HepG2 (cell line): ENCODE data around the gene DPP8. TPM values are rescaled to one million over a fixed set of nuclear protein-coding genes. Genes with fewer than 3 reads are reported as not detected.

Source experiments
- ATAC-seq: fragments of 200-7000 bp; cut with Tn5 transposase; 3 replicates; pipeline ENCODE4 v1.9.1; 2020; ENCODE audit warnings: mild to moderate bottlenecking, moderate library complexity
- BruUV-seq: library from RNA; stranded (reverse); fragments of 400-500 nt; replicated peaks from 2 replicates; lab custom pipeline; 2021; lab: Mats Ljungman, UMichigan
- CTCF ChIA-PET: fragments of 300-600 bp; formaldehyde crosslinking; extraction: SDS; loops from one replicate; lab custom pipeline; 2021; ENCODE audit warnings: low total read pairs, inconsistent platforms, low intra/inter-chr PET ratio; lab: Yijun Ruan, JAX
- POLR2A ChIA-PET: fragments of 350-600 bp; sonication (Branson Sonifier 250); formaldehyde crosslinking; loops from one replicate; lab custom pipeline; 2020; ENCODE audit warnings: antibody characterized with exemption, inconsistent platforms; lab: Yijun Ruan, JAX
- DNase-seq: peaks from one replicate; pipeline ENCODE4 v3.0.0-alpha.2; 2015; ENCODE audit warnings: low spot score
- FAIRE-seq: peaks from 3 replicates; lab custom pipeline; 2011; peaks lifted over from hg19 to GRCh38; lab: Jason Lieb, UNC
- H2AFZ ChIP-seq: one replicate; pipeline ENCODE4 v1.6.1; 2011; ENCODE audit warnings: low read length, inconsistent platforms
- H3K27ac ChIP-seq: fragments of 300-600 bp; 3 replicates; pipeline ENCODE4 v1.8.0; 2011; ENCODE audit warnings: mixed run types, mild to moderate bottlenecking, mixed read lengths, low read length, inconsistent platforms; ENCODE audit not compliant: insufficient read depth; ENCODE audit errors: extremely low read length
- H3K27me3 ChIP-seq, 2 experiments: fragments of 200-600 bp in 1 of 2; 2 replicates in 1 of 2; 3 replicates in 1 of 2; pipeline versions ENCODE4 v1.6.0 to v1.8.0; 2011; ENCODE audit warnings: low read length in 2 of 2, mild to moderate bottlenecking in 2 of 2, moderate library complexity in 2 of 2, inconsistent platforms in 1 of 2; ENCODE audit not compliant: insufficient read depth in 2 of 2, control insufficient read depth in 1 of 2
- H3K36me3 ChIP-seq, 2 experiments: fragments of 200-600 bp in 1 of 2; replicated peaks in 1 of 2; 2 replicates in 1 of 2; 3 replicates in 1 of 2; pipeline versions ENCODE4 v1.5.1 to v1.8.0; 2011; ENCODE audit warnings: low read length in 2 of 2, inconsistent platforms in 1 of 2; ENCODE audit not compliant: insufficient read depth in 2 of 2, control insufficient read depth in 1 of 2
- H3K4me1 ChIP-seq: 2 replicates; pipeline ENCODE4 v1.5.1; 2012; ENCODE audit warnings: low read length, inconsistent platforms; ENCODE audit not compliant: insufficient read depth
- H3K4me2 ChIP-seq: 2 replicates; pipeline ENCODE4 v1.6.0; 2011; ENCODE audit warnings: low read depth, low read length, inconsistent platforms
- H3K4me3 ChIP-seq, 3 experiments: fragments of 200-600 bp in 1 of 3; sonication (generic), shearing (Covaris generic) in 1 of 3; replicated peaks in 1 of 3; 2 replicates each; pipeline ENCODE4 v1.5.1; 2011 to 2016; ENCODE audit warnings: low read length in 3 of 3, inconsistent platforms in 2 of 3, low read depth in 2 of 3, mild to moderate bottlenecking in 2 of 3, control low read depth in 1 of 3, mixed read lengths in 1 of 3; ENCODE audit not compliant: insufficient read depth in 1 of 3
- H3K79me2 ChIP-seq: one replicate; pipeline ENCODE4 v1.6.1; 2011; ENCODE audit warnings: low read length, inconsistent platforms; ENCODE audit not compliant: insufficient read depth
- H3K9ac ChIP-seq: 2 replicates; pipeline ENCODE4 v1.6.0; 2011; ENCODE audit warnings: mild to moderate bottlenecking, low read depth, low read length, inconsistent platforms; ENCODE audit not compliant: insufficient read depth
- H3K9me3 ChIP-seq: 2 replicates; pipeline ENCODE4 v1.5.1; 2012; ENCODE audit warnings: mild to moderate bottlenecking, low read length
- H4K20me1 ChIP-seq: 2 replicates; pipeline ENCODE4 v1.6.0; 2011; ENCODE audit warnings: inconsistent platforms, mild to moderate bottlenecking, low read length, moderate library complexity; ENCODE audit not compliant: insufficient read depth
- ADNP ChIP-seq: sonication (generic); formaldehyde crosslinking; IDR thresholded peaks from 2 replicates; pipeline ENCODE4 v1.4.0; 2020; ENCODE audit warnings: missing genetic modification reagents
- SKIL ChIP-seq: sonication (generic); formaldehyde crosslinking; IDR thresholded peaks from 2 replicates; pipeline ENCODE4 v1.8.0; 2022; ENCODE audit warnings: missing genetic modification reagents, mild to moderate bottlenecking, moderate library complexity, borderline replicate concordance
- TBP ChIP-seq: sonication (generic); formaldehyde crosslinking; IDR thresholded peaks from 2 replicates; pipeline ENCODE4 v1.5.0; 2020; ENCODE audit warnings: missing genetic modification reagents
- ZNF12 ChIP-seq: sonication (generic); formaldehyde crosslinking; IDR thresholded peaks from 2 replicates; pipeline ENCODE4 v1.5.0; 2020; ENCODE audit warnings: missing genetic modification reagents
- ZNF383 ChIP-seq: sonication (generic); formaldehyde crosslinking; IDR thresholded peaks from 2 replicates; pipeline ENCODE4 v1.4.0; 2020; ENCODE audit warnings: missing genetic modification reagents, mild to moderate bottlenecking, borderline replicate concordance
- ZNF484 ChIP-seq: sonication (generic); formaldehyde crosslinking; IDR thresholded peaks from 2 replicates; pipeline ENCODE4 v1.5.1; 2020; ENCODE audit warnings: mild to moderate bottlenecking, low read depth, missing genetic modification reagents, borderline replicate concordance
- WGBS: methylation state at CpG from one replicate; pipeline ENCODE4 v1.1.6; 2017; ENCODE audit warnings: low lambda C conversion rate; 5-methylcytosine and 5-hydroxymethylcytosine counted together
- in situ Hi-C: cut with HindIII; loops from 2 replicates; pipeline ENCODE4 v1.10.0; 2017; ENCODE audit warnings: low pct_unique_long_range_greater_than_20kb; ENCODE audit not compliant: extremely low pct_ligation_motif_present
- intact Hi-C: fragments of 100-400 bp; cut with micrococcal nuclease; formaldehyde crosslinking; loops from one replicate; pipeline ENCODE4 v1.10.0; 2022; ENCODE audit not compliant: unreplicated experiment
- polyA plus RNA-seq, 8 experiments: library from polyadenylated mRNA; depleted of rRNA in 3 of 8; stranded (reverse) in 7 of 8; unstranded in 1 of 8; fragments of >200 nt; fragmentation: Illumina TruSeq in 4 of 8; extraction: Trizol in 4 of 8; gene quantifications; 2 replicates each; pipeline versions ENCODE4 v1.2.1 to v1.2.3, GENCODE V29; 2011 to 2016; ENCODE audit warnings: low read depth in 4 of 8, missing spikeins in 1 of 8, mixed read lengths in 1 of 8; ENCODE audit not compliant: insufficient read depth in 1 of 8
- total RNA-seq, 5 experiments: library from RNA; depleted of rRNA; stranded (reverse); fragments of >200 nt; fragmentation: Illumina TruSeq; extraction: Trizol; gene quantifications; 2 replicates each; pipeline ENCODE4 v1.2.3, GENCODE V29; 2016; ENCODE audit warnings: low read depth in 1 of 5
- TF ChIP-seq, protein P1 (sequence below): sonication (generic); formaldehyde crosslinking; IDR thresholded peaks from 2 replicates; pipeline ENCODE4 v1.8.0; 2022; ENCODE audit warnings: missing genetic modification reagents, mild to moderate bottlenecking, borderline replicate concordance

The DPP8 gene
- total and polyA plus RNA-seq, 2 of the 13 experiments (the other 11 are each of a cell fraction or from before 2014, with no cell fraction given), result 18.0 to 26.3 TPM

- Histone ChIP-seq H3K27ac (no peak overlapping the region), H3K79me2 (no peaks in the 10 kb centered on the region), H3K4me3 (no peak overlapping the region), H3K4me2 (0 out of 2 replicates have a peak overlapping the region, but pooled peaks have one; percentile 75), H3K36me3 (no peaks in the 10 kb centered on the region)
- DNase-seq, result no peak
- TF ChIP-seq, protein P1, sequence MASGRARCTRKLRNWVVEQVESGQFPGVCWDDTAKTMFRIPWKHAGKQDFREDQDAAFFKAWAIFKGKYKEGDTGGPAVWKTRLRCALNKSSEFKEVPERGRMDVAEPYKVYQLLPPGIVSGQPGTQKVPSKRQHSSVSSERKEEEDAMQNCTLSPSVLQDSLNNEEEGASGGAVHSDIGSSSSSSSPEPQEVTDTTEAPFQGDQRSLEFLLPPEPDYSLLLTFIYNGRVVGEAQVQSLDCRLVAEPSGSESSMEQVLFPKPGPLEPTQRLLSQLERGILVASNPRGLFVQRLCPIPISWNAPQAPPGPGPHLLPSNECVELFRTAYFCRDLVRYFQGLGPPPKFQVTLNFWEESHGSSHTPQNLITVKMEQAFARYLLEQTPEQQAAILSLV (CRISPR knock-in tag), result 0 out of 2 replicates have a peak, but pooled peaks have one; percentile 9
- TF ChIP-seq TBP (CRISPR knock-in tag) (no peak), ZNF12 (CRISPR knock-in tag) (no peak), ZNF484 (CRISPR knock-in tag) (no peak), SKIL (CRISPR knock-in tag) (no peak), ADNP (CRISPR knock-in tag) (no peak), ZNF383 (no peak)
- TF ChIP-seq, all 625 proteins: peak for 1
- 59% methylated on average over 8 of the region's 8 CpGs for WGBS
- H3K27me3 ChIP-seq, result peaks cover 0 to 23% of the 10 kb centered on the region in 2 experiments; a peak in 2 of 5 replicates
- no peaks in the 10 kb centered on the region for H3K9me3 ChIP-seq
- no peak for FAIRE-seq
- BruUV-seq, result no TSS peak
- ChIA-PET CTCF (interaction anchor here (1.0 to 2.8 kb wide), 3 partner anchors 16 to 194 kb away, joined by 3 to 39 read pairs (median 5); no protein-coding TSS in a partner anchor), POLR2A (interaction anchor here (0.6 to 1.0 kb wide), 3 partner anchors 13 to 115 kb away, joined by 3 to 4 read pairs (median 3); no protein-coding TSS in a partner anchor)
- no peak for ATAC-seq
- no peak overlapping the region for H3K9ac ChIP-seq
- H4K20me1 ChIP-seq, result no peaks in the 10 kb centered on the region
- intact Hi-C loops, result loop anchor here (2.0 kb wide), 1 partner anchor 33 kb away; no protein-coding TSS in a partner anchor
- H3K4me1 ChIP-seq, result peaks cover 25% of the 10 kb centered on the region
- in situ Hi-C loops, result no loop called here
- H2AFZ ChIP-seq, result no peak overlapping the region
Measured at GRCh38 chr15:65401611-65402240, 115.8 kb downstream of the DPP8 start.
